SU-DHL-6 (cell line): ENCODE results near the gene ANKRD63.

Source experiments
- H2AFZ ChIP-seq: fragments of 200-600 bp; sonication (generic); 2 replicates; pipeline ENCODE4 v1.6.1; 2014; ENCODE audit warnings: low read depth, mild to moderate bottlenecking, moderate library complexity, mixed read lengths, antibody characterized with exemption, low read length; ENCODE audit not compliant: severe bottlenecking
- H3F3A ChIP-seq: fragments of 200-600 bp; shearing (Covaris generic); 2 replicates; pipeline ENCODE4 v1.6.0; 2016; ENCODE audit warnings: antibody characterized with exemption, mild to moderate bottlenecking; ENCODE audit not compliant: insufficient read depth
- H3K27ac ChIP-seq: fragments of 200-600 bp; sonication (generic); 2 replicates; pipeline ENCODE4 v1.5.1; 2016; ENCODE audit warnings: low read depth, mild to moderate bottlenecking, low read length, moderate library complexity, mixed read lengths
- H3K27me3 ChIP-seq: fragments of 200-600 bp; sonication (generic), shearing (Covaris generic); 2 replicates; pipeline ENCODE4 v1.6.0; 2014; ENCODE audit warnings: mild to moderate bottlenecking, low read length
- H3K36me3 ChIP-seq: fragments of 200-600 bp; sonication (generic); 2 replicates; pipeline ENCODE4 v1.6.1; 2014; ENCODE audit warnings: mild to moderate bottlenecking, low read length, mixed read lengths
- H3K4me2 ChIP-seq: fragments of 300-600, 200-600 bp; shearing (Covaris generic), sonication (generic); 2 replicates; pipeline ENCODE4 v1.6.0; 2014; ENCODE audit warnings: low read length, low read depth, mild to moderate bottlenecking; ENCODE audit not compliant: poor library complexity, severe bottlenecking
- H3K4me3 ChIP-seq: fragments of 200-600 bp; sonication (generic); 2 replicates; pipeline ENCODE4 v1.5.1; 2014; ENCODE audit warnings: antibody characterized with exemption, low read length, mild to moderate bottlenecking, mixed read lengths; ENCODE audit not compliant: insufficient read depth, poor library complexity, severe bottlenecking
- H3K79me2 ChIP-seq: fragments of 200-600 bp; sonication (generic); 2 replicates; pipeline ENCODE4 v1.6.1; 2014; ENCODE audit warnings: mild to moderate bottlenecking, low read length, moderate library complexity; ENCODE audit not compliant: insufficient read depth
- H3K9ac ChIP-seq: fragments of 200-600 bp; sonication (generic); 2 replicates; pipeline ENCODE4 v1.7.0; 2014; ENCODE audit warnings: mild to moderate bottlenecking, low read length
- H3K9me2 ChIP-seq: fragments of 200-600 bp; sonication (generic); replicated peaks from 2 replicates; pipeline ENCODE4 v1.6.1; 2014; ENCODE audit warnings: low read length; ENCODE audit not compliant: insufficient read depth
- H3K9me3 ChIP-seq: fragments of 200-600 bp; sonication (generic); 2 replicates; pipeline ENCODE4 v1.6.1; 2014; ENCODE audit warnings: low read length, mixed read lengths; ENCODE audit not compliant: insufficient read depth
- H4K20me1 ChIP-seq: fragments of 200-600 bp; sonication (generic); 2 replicates; pipeline ENCODE4 v1.6.1; 2014; ENCODE audit warnings: low read depth, mild to moderate bottlenecking, antibody characterized with exemption, low read length, moderate library complexity, mixed read lengths
- EZH2phosphoT487 ChIP-seq: fragments of 200-600 bp; sonication (generic), shearing (Covaris generic); conservative IDR thresholded peaks from 2 replicates; pipeline ENCODE4 v1.6.1; 2018; ENCODE audit warnings: mild to moderate bottlenecking, antibody characterized with exemption, low read length, moderate library complexity, mixed read lengths
- TF ChIP-seq, protein P1 (sequence below): fragments of 200-600 bp; sonication (generic); IDR thresholded peaks from one replicate; pipeline ENCODE4 v1.5.1; 2017; ENCODE audit warnings: antibody characterized with exemption, mild to moderate bottlenecking, low read length, moderate library complexity; ENCODE audit not compliant: insufficient read depth, poor library complexity, severe bottlenecking

ANKRD63 gene

GRCh38 chr15:40325700-40326099 is 42.8 kb upstream of the ANKRD63 start:
- Histone ChIP-seq H3K27ac (no peak overlapping the region), H2AFZ (no peak overlapping the region)

GRCh38 chr15:40325188-40325587 is 42.3 kb upstream of the ANKRD63 start:
- TF ChIP-seq EZH2phosphoT487 = no peak
- TF ChIP-seq, protein P1, sequence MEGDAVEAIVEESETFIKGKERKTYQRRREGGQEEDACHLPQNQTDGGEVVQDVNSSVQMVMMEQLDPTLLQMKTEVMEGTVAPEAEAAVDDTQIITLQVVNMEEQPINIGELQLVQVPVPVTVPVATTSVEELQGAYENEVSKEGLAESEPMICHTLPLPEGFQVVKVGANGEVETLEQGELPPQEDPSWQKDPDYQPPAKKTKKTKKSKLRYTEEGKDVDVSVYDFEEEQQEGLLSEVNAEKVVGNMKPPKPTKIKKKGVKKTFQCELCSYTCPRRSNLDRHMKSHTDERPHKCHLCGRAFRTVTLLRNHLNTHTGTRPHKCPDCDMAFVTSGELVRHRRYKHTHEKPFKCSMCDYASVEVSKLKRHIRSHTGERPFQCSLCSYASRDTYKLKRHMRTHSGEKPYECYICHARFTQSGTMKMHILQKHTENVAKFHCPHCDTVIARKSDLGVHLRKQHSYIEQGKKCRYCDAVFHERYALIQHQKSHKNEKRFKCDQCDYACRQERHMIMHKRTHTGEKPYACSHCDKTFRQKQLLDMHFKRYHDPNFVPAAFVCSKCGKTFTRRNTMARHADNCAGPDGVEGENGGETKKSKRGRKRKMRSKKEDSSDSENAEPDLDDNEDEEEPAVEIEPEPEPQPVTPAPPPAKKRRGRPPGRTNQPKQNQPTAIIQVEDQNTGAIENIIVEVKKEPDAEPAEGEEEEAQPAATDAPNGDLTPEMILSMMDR = no peak
- no peak overlapping the region for H2AFZ ChIP-seq
- H3K9me2 ChIP-seq = no peaks in the 10 kb centered on the region
- H3K27me3 ChIP-seq = no peaks in the 10 kb centered on the region
- H3K27ac ChIP-seq = no peak overlapping the region
- H3K36me3 ChIP-seq = no peaks in the 10 kb centered on the region
- H3K9ac ChIP-seq = no peak overlapping the region
- H3F3A ChIP-seq = no peaks in the 10 kb centered on the region
- no peak overlapping the region for H3K4me3 ChIP-seq
- H3K9me3 ChIP-seq = no peaks in the 10 kb centered on the region
- no peaks in the 10 kb centered on the region for H4K20me1 ChIP-seq
- H3K79me2 ChIP-seq = no peaks in the 10 kb centered on the region
- H3K4me2 ChIP-seq = peak overlapping the region; percentile 52

More at GRCh38 chr15:40325700-40326099, 42.8 kb upstream of the ANKRD63 start:
- Histone ChIP-seq H4K20me1 (no peaks in the 10 kb centered on the region), H3K9ac (no peak overlapping the region), H3K9me3 (no peaks in the 10 kb centered on the region), H3F3A (no peaks in the 10 kb centered on the region), H3K4me3 (no peak overlapping the region), H3K79me2 (no peaks in the 10 kb centered on the region), H3K27me3 (no peaks in the 10 kb centered on the region), H3K9me2 (no peaks in the 10 kb centered on the region), H3K4me2 (no peak overlapping the region), H3K36me3 (no peaks in the 10 kb centered on the region)
- no peak for TF ChIP-seq EZH2phosphoT487
- TF ChIP-seq, protein P1 = no peak

GRCh38 chr15:40323953-40324937 is 41.4 kb upstream of the ANKRD63 start:
- TF ChIP-seq, protein P1 = no peak
- TF ChIP-seq EZH2phosphoT487 = no peak
- Histone ChIP-seq H3K27ac (no peak overlapping the region), H4K20me1 (no peaks in the 10 kb centered on the region), H3K9ac (peak overlapping the region; percentile 46; the same call in 1 of the 2 replicates), H3K9me3 (no peaks in the 10 kb centered on the region), H3K36me3 (no peaks in the 10 kb centered on the region), H3K79me2 (no peaks in the 10 kb centered on the region), H2AFZ (peak overlapping the region; percentile 24), H3K4me2 (peak overlapping the region; percentile 52), H3K4me3 (peak overlapping the region; percentile 52), H3F3A (no peaks in the 10 kb centered on the region), H3K9me2 (no peaks in the 10 kb centered on the region), H3K27me3 (no peaks in the 10 kb centered on the region)
